Astrocyte (in vitro differentiated cells and primary cell): Measurements from ENCODE around the gene SLC6A12. TPM values are rescaled to one million over a fixed set of nuclear protein-coding genes. Genes with fewer than 3 reads are reported as not detected.

Source experiments
- DNase-seq: peaks from one replicate; pipeline ENCODE4 v3.0.0-alpha.2; 2010; ENCODE audit warnings: low read depth
- FAIRE-seq: peaks from 2 replicates; lab custom pipeline; 2011; peaks lifted over from hg19 to GRCh38; lab: Jason Lieb, UNC
- H2AFZ ChIP-seq: 2 replicates; pipeline ENCODE4 v1.6.0; 2012; ENCODE audit warnings: low read depth, low read length, inconsistent platforms
- H3K27ac ChIP-seq: 2 replicates; pipeline ENCODE4 v1.5.1; 2011; ENCODE audit warnings: low read depth, low read length, inconsistent platforms
- H3K27me3 ChIP-seq: 2 replicates; pipeline ENCODE4 v1.6.0; 2011; ENCODE audit warnings: low read length, inconsistent platforms; ENCODE audit not compliant: insufficient read depth
- H3K36me3 ChIP-seq: 2 replicates; pipeline ENCODE4 v1.5.1; 2011; ENCODE audit warnings: low read length, inconsistent platforms; ENCODE audit not compliant: insufficient read depth
- H3K4me1 ChIP-seq: 2 replicates; pipeline ENCODE4 v1.5.1; 2011; ENCODE audit warnings: low read length, inconsistent platforms; ENCODE audit not compliant: insufficient read depth
- H3K4me2 ChIP-seq: 2 replicates; pipeline ENCODE4 v1.6.0; 2012; ENCODE audit warnings: low read length, inconsistent platforms
- H3K4me3 ChIP-seq: 2 replicates; pipeline ENCODE4 v1.5.1; 2011; ENCODE audit warnings: low read depth, mild to moderate bottlenecking, low read length, inconsistent platforms; ENCODE audit not compliant: insufficient read depth
- H3K79me2 ChIP-seq: 2 replicates; pipeline ENCODE4 v1.6.0; 2012; ENCODE audit warnings: mild to moderate bottlenecking, low read length, inconsistent platforms; ENCODE audit not compliant: insufficient read depth
- H3K9ac ChIP-seq: 2 replicates; pipeline ENCODE4 v1.6.0; 2012; ENCODE audit warnings: mild to moderate bottlenecking, low read length, inconsistent platforms
- H3K9me3 ChIP-seq: 2 replicates; pipeline ENCODE4 v1.5.1; 2012; ENCODE audit warnings: low read depth, mild to moderate bottlenecking, low read length, inconsistent platforms; ENCODE audit not compliant: insufficient read depth
- H4K20me1 ChIP-seq: 2 replicates; pipeline ENCODE4 v1.6.0; 2012; ENCODE audit warnings: low read length, inconsistent platforms; ENCODE audit not compliant: insufficient read depth
- H3K27ac Mint-ChIP-seq: one replicate; pipeline ENCODE4 v1.8.0; 2021; ENCODE audit warnings: mild to moderate bottlenecking, mixed read lengths; ENCODE audit not compliant: unreplicated experiment
- H3K27me3 Mint-ChIP-seq: one replicate; pipeline ENCODE4 v1.8.0; 2021; ENCODE audit warnings: low read depth, mixed read lengths; ENCODE audit not compliant: unreplicated experiment
- H3K36me3 Mint-ChIP-seq: one replicate; pipeline ENCODE4 v1.8.0; 2021; ENCODE audit warnings: low read depth, mixed read lengths; ENCODE audit not compliant: unreplicated experiment
- H3K4me1 Mint-ChIP-seq: one replicate; pipeline ENCODE4 v1.8.0; 2021; ENCODE audit warnings: low read depth, mixed read lengths; ENCODE audit not compliant: unreplicated experiment
- H3K4me3 Mint-ChIP-seq: one replicate; pipeline ENCODE4 v1.8.0; 2021; ENCODE audit warnings: mild to moderate bottlenecking, moderate library complexity, mixed read lengths; ENCODE audit not compliant: unreplicated experiment
- H3K9me3 Mint-ChIP-seq: one replicate; pipeline ENCODE4 v1.8.0; 2021; ENCODE audit warnings: mild to moderate bottlenecking, mixed read lengths; ENCODE audit not compliant: unreplicated experiment
- EZH2 ChIP-seq: IDR thresholded peaks from 2 replicates; pipeline ENCODE4 v1.6.1; 2012; ENCODE audit warnings: mild to moderate bottlenecking, low read length, inconsistent platforms; ENCODE audit not compliant: insufficient read depth
- total RNA-seq: library from RNA; stranded (reverse); gene quantifications from 2 replicates; pipeline ENCODE4 v1.2.1, GENCODE V29; 2021
- TF ChIP-seq, protein P1 (sequence below): IDR thresholded peaks from 2 replicates; pipeline ENCODE4 v1.5.1; 2011; ENCODE audit warnings: low read depth, mild to moderate bottlenecking, inconsistent platforms, low read length, moderate library complexity; ENCODE audit not compliant: insufficient read depth

The SLC6A12 gene
- total RNA-seq, 1 donor from 2014 or later = 3.0 TPM

DNA sequence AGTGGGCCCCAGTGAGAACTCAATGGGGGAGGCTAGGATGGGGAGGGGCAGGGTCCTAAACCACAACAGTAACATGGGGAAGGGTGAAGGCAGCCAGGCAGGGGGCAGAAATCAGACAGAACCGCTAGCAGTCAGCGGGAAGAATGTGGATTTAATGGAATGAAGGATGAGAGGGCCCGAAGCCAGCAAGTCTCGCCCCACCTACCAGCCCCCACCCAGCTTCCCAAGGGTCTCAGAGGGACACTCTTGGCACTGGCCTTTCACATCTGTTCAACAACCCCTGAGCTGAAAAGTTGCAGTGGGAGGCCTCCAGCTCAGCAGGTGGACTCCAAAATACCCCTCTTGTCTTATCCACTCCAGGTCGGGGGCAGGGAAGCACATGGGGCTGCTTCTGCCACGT is 6.5 kb upstream of the SLC6A12 start:
- Histone ChIP-seq H3K4me3 (no peak overlapping the region), H2AFZ (no peak overlapping the region), H3K27ac (no peak overlapping the region), H3K36me3 (no peaks in the 10 kb centered on the region), H3K4me1 (no peaks in the 10 kb centered on the region), H3K9ac (no peak overlapping the region), H4K20me1 (no peaks in the 10 kb centered on the region), H3K27me3 (peaks cover 11% of the 10 kb centered on the region), H3K79me2 (no peaks in the 10 kb centered on the region), H3K4me2 (no peak overlapping the region), H3K9me3 (no peaks in the 10 kb centered on the region)
- Mint-ChIP-seq H3K9me3 (peaks cover 6% of the 10 kb centered on the region), H3K4me3 (no peak overlapping the region), H3K4me1 (no peaks in the 10 kb centered on the region), H3K27ac (no peak overlapping the region), H3K27me3 (peaks cover 31% of the 10 kb centered on the region), H3K36me3 (peaks cover 5% of the 10 kb centered on the region)
- FAIRE-seq = no peak
- no peak for TF ChIP-seq EZH2
- no peak for DNase-seq

DNA sequence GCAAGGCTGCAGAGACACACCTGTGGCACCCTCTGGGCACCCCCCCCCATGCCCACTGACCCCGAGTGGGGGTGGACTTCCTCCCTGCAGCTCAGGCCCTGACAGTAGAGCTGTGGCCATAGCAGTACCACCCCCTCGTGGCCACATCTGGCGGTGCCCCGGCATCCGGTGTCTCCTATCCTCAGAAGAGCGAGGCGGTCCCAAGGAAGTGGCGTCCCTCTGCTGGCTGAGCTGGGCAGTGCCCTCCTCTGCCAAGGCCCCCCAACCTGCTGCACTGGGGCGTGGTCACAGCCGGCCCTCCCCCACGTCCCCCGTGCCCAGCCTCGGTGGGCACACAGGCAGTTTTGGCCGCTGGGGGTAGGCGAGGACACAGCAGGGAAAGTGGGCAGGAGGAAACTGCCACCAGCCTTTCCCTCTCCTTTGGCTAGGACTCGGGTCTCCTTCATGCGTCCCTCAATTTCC is 6.0 kb upstream of the SLC6A12 start:
- no peak overlapping the region for H2AFZ ChIP-seq
- no peak for TF ChIP-seq EZH2
- TF ChIP-seq, protein P1, sequence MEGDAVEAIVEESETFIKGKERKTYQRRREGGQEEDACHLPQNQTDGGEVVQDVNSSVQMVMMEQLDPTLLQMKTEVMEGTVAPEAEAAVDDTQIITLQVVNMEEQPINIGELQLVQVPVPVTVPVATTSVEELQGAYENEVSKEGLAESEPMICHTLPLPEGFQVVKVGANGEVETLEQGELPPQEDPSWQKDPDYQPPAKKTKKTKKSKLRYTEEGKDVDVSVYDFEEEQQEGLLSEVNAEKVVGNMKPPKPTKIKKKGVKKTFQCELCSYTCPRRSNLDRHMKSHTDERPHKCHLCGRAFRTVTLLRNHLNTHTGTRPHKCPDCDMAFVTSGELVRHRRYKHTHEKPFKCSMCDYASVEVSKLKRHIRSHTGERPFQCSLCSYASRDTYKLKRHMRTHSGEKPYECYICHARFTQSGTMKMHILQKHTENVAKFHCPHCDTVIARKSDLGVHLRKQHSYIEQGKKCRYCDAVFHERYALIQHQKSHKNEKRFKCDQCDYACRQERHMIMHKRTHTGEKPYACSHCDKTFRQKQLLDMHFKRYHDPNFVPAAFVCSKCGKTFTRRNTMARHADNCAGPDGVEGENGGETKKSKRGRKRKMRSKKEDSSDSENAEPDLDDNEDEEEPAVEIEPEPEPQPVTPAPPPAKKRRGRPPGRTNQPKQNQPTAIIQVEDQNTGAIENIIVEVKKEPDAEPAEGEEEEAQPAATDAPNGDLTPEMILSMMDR = peak; percentile 47
- H4K20me1 ChIP-seq = no peaks in the 10 kb centered on the region
- no peak overlapping the region for H3K4me3 ChIP-seq
- H3K27ac Mint-ChIP-seq = no peak overlapping the region
- no peak overlapping the region for H3K27ac ChIP-seq
- H3K9me3 ChIP-seq = no peaks in the 10 kb centered on the region
- H3K27me3 Mint-ChIP-seq = peaks cover 31% of the 10 kb centered on the region
- no peak overlapping the region for H3K9ac ChIP-seq
- no peaks in the 10 kb centered on the region for H3K36me3 ChIP-seq
- FAIRE-seq (no peak), DNase-seq (peak; percentile 3)
- no peaks in the 10 kb centered on the region for H3K4me1 ChIP-seq
- H3K4me3 Mint-ChIP-seq = no peak overlapping the region
- H3K79me2 ChIP-seq = no peaks in the 10 kb centered on the region
- H3K36me3 Mint-ChIP-seq = peaks cover 5% of the 10 kb centered on the region
- H3K4me2 ChIP-seq = no peak overlapping the region
- no peaks in the 10 kb centered on the region for H3K4me1 Mint-ChIP-seq
- peaks cover 11% of the 10 kb centered on the region for H3K27me3 ChIP-seq
- peaks cover 6% of the 10 kb centered on the region for H3K9me3 Mint-ChIP-seq

DNA sequence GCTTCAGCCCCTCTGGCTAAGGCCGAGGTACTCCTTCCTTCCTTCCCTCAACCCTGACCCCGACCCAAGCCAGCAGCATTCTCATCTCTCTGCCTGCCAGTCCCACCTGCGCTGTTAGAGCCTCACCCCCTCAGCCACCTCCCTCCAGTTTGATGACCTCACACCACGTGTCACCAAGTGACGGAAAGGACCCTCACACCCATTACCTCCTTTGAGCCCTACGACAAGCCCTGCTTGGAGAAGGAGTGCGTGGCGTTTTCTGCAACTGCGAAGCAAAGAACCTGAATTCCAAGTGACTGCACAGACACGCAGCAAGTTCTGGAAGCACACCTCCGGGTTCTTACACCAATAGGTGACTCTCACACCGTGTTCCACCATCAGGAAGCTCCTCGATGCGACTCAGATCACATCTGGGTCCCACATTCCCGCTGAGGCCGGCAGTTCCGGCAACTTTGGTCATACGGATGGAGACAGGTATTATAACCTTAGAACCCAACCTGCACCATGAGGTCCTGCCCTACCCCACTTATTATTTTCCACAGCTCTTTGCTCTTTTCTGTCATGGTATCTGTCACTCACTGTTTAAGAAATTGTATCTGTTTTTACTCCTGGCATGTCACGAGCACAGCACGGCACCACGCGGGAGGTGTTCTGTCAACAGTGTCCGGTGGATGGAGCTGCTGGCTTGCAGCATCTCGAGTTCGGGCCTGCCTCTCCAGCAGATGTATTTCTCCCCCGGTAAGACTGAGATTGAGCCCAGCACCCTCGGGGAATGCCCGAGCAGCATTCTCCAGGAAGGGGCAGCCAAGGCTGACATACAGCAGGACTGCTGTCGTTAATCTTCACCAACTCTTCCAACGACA is 5.0 kb upstream of the SLC6A12 start:
- no peak overlapping the region for H3K9ac ChIP-seq
- H2AFZ ChIP-seq = no peak overlapping the region
- H3K4me2 ChIP-seq = no peak overlapping the region
- H3K27me3 ChIP-seq = peaks cover 15% of the 10 kb centered on the region
- no peak for TF ChIP-seq EZH2
- TF ChIP-seq, protein P1 = no peak
- FAIRE-seq = no peak
- Mint-ChIP-seq H3K27me3 (peaks cover 31% of the 10 kb centered on the region), H3K4me1 (peaks cover under 1% of the 10 kb centered on the region), H3K4me3 (no peak overlapping the region), H3K9me3 (peaks cover 4% of the 10 kb centered on the region), H3K36me3 (peaks cover 5% of the 10 kb centered on the region), H3K27ac (no peak overlapping the region)
- no peaks in the 10 kb centered on the region for H3K9me3 ChIP-seq
- no peaks in the 10 kb centered on the region for H4K20me1 ChIP-seq
- no peaks in the 10 kb centered on the region for H3K4me1 ChIP-seq
- H3K4me3 ChIP-seq = no peak overlapping the region
- no peaks in the 10 kb centered on the region for H3K36me3 ChIP-seq
- no peak overlapping the region for H3K27ac ChIP-seq
- no peak for DNase-seq
- no peaks in the 10 kb centered on the region for H3K79me2 ChIP-seq
